Astrocyte of the spinal cord (primary cell): ENCODE results near the gene KIF17.

ENCODE experiments used
- DNase-seq: peaks from one replicate; pipeline ENCODE4 v3.0.0; 2011; ENCODE audit warnings: low read depth, low spot score
- H3K4me3 ChIP-seq: 2 replicates; pipeline ENCODE4 v1.5.1; 2011; ENCODE audit warnings: low read depth, mild to moderate bottlenecking, low read length, moderate library complexity
- in situ Hi-C: cut with HindIII; loops from 2 replicates; pipeline ENCODE4 v1.10.0; 2017; ENCODE audit warnings: low sequenced_read_pairs
- TF ChIP-seq, protein P1 (sequence below): IDR thresholded peaks from 2 replicates; pipeline ENCODE4 v1.5.1; 2012; ENCODE audit warnings: low read depth, mild to moderate bottlenecking, low read length, inconsistent platforms

KIF17 gene

DNA sequence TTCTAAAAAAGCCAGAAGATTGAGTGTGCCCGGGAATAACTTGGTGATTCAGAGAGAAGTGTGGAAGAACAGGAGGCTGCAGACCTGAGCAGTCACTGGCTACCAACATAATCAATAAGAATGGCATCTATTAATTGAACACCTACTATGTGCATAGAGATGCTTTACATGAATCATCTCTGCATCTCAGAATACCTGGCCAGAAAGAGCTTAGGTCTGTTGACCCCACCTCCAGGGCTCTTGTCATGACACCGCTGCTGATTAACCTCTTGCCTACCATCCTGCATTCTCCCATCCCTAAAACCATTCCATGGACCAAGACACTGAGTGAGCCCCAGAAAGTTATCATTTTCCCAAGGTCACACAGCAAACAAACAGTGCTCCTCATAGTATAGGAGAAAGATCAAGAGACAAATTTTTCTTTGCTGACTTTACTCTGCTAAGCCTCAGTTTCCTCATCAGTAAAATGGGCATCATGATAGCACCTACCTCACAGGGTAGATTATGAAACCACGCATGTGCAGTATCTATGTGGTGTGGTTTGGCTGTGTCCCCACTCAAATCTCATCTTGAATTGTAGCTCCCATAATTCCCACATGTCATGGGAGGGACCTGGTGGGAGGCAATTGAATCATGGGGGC is 100.8 kb downstream of the KIF17 start:
- in situ Hi-C loops = no loop called here
- TF ChIP-seq, protein P1, sequence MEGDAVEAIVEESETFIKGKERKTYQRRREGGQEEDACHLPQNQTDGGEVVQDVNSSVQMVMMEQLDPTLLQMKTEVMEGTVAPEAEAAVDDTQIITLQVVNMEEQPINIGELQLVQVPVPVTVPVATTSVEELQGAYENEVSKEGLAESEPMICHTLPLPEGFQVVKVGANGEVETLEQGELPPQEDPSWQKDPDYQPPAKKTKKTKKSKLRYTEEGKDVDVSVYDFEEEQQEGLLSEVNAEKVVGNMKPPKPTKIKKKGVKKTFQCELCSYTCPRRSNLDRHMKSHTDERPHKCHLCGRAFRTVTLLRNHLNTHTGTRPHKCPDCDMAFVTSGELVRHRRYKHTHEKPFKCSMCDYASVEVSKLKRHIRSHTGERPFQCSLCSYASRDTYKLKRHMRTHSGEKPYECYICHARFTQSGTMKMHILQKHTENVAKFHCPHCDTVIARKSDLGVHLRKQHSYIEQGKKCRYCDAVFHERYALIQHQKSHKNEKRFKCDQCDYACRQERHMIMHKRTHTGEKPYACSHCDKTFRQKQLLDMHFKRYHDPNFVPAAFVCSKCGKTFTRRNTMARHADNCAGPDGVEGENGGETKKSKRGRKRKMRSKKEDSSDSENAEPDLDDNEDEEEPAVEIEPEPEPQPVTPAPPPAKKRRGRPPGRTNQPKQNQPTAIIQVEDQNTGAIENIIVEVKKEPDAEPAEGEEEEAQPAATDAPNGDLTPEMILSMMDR = no peak
- DNase-seq = no peak
- no peak overlapping the region for H3K4me3 ChIP-seq

DNA sequence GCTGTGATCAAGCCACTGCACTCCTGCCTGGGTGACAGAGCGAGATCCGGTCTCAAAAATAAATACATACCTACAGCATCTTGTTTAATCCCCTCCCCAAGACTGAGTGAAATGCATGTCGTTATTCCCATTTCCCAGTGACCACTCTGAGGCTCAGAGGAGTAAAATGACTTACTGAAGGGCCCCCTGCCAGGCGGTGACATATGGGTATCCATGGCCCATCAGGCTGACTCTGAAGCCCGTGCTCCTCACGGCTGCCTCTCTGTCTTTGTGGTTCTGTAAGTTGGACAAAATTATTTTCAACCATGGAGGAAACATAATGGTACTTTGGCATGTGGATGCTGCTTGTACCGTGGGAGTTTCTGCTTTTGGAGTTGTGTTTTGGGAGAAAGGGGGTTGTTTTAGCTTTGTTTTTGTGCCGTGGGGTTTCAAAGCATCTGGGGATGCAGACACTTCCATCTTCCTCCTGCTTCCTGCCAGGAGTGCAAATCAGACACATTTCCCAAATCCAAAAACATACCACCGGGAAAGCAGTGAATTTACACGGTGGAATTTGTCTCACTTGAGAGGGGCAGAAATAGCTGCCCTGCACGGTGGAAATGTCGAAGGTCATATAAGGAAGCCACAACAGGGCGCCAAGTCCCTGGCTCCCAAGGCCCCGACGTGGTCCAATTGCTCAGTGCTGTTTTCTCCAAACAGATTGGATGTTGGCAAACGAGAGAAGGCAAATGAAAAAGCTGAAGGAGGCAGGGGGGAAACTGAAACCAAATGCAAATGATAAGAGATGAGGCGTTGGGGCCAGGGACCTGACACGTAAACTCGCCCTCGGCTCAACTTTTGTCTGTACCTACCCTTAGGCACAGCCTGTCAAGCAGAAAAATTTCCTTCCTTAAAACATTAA is 101.6 kb downstream of the KIF17 start:
- H3K4me3 ChIP-seq = no peak overlapping the region
- no peak for DNase-seq
- TF ChIP-seq, protein P1 = no peak
- in situ Hi-C loops = no loop called here

DNA sequence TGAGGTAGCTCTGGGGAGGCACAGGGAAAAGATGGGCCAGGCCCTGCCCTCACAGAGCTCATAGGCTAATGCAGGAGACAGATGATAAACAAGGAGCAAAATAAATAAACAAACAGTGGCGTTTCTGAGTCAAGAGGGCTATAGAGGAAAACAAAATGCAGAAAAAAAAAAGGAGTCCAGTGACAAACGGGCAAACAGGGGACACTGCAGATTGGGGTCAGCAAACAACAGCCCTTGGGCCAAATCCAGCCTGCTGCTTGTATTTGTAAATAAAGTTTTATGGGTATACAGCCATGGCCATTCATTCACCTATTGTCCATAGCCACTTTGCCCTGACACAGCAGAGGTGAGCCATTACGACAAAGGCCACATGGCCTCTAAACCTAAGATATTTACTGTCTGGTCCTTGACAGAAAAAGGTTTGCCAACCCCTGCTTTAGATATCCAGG is 103.7 kb downstream of the KIF17 start:
- in situ Hi-C loops = no loop called here
- no peak for DNase-seq
- TF ChIP-seq, protein P1 = no peak
- H3K4me3 ChIP-seq = no peak overlapping the region
